ENCODE results near the gene PIP5K1B.

GRCh38 chr9:68852941-68853340 lies 147.9 kb downstream of the PIP5K1B start:
- no peak for TF ChIP-seq POLR2A (IDR thresholded peaks at IDR 0.05; ENCODE audit: low read depth, low read length)
- no peak for TF ChIP-seq POLR2AphosphoS5 (IDR thresholded peaks at IDR 0.05; ENCODE audit: low read depth, low read length)
